Esophagus squamous epithelium (tissue), 5 donors: Measurements from ENCODE around the gene BAZ1A. TPM values are rescaled to one million over a fixed set of nuclear protein-coding genes. Genes with fewer than 3 reads are reported as not detected.

ENCODE experiments used
- DNase-seq: peaks from one replicate; lab custom pipeline; 2025; lab: John Stamatoyannopoulos, UW
- H3K27ac ChIP-seq, 4 donors: fragments of 200-600 bp; sonication (generic); one replicate each; pipeline ENCODE4 v1.5.1; 2016 to 2019; ENCODE audit warnings: mild to moderate bottlenecking in 1 of 4
- H3K27me3 ChIP-seq, 4 donors: fragments of 200-600 bp; sonication (generic); 1 replicate in 3 of 4; 2 replicates in 1 of 4; pipeline versions ENCODE4 v1.5.1 to v1.6.0; 2017 to 2021; ENCODE audit warnings: antibody characterized with exemption in 1 of 4
- H3K36me3 ChIP-seq, 3 donors: fragments of 200-600 bp; sonication (generic); one replicate each; pipeline ENCODE4 v1.5.1; 2016 to 2019
- H3K4me1 ChIP-seq, 3 donors: fragments of 200-600 bp; sonication (generic); one replicate each; pipeline ENCODE4 v1.5.1; 2017 to 2019
- H3K4me3 ChIP-seq, 4 donors: fragments of 200-600 bp; sonication (generic); 1 replicate in 3 of 4; 2 replicates in 1 of 4; pipeline ENCODE4 v1.5.1; 2016 to 2019; ENCODE audit warnings: mild to moderate bottlenecking in 2 of 4, moderate library complexity in 1 of 4
- H3K9me3 ChIP-seq, 3 donors: fragments of 200-600 bp; sonication (generic); one replicate each; pipeline ENCODE4 v1.5.1; 2016 to 2019
- CTCF ChIP-seq, 6 experiments: fragments of 450-650 bp in 4 of 6; fragments of 200-600 bp in 2 of 6; sonication (generic) in 2 of 6; IDR thresholded peaks; one replicate each; pipeline ENCODE4 v1.5.1; 2016 to 2019; ENCODE audit warnings: antibody characterized with exemption in 6 of 6, mild to moderate bottlenecking in 4 of 6, moderate library complexity in 4 of 6
- POLR2A ChIP-seq, 4 donors: fragments of 450-650 bp; IDR thresholded peaks; one replicate each; pipeline ENCODE4 v1.6.1; 2017; ENCODE audit warnings: antibody characterized with exemption in 4 of 4, mild to moderate bottlenecking in 4 of 4, moderate library complexity in 3 of 4
- WGBS, 2 donors: methylation state at CpG; one replicate each; pipeline ENCODE4 v1.1.5; 2018; 5-methylcytosine and 5-hydroxymethylcytosine counted together
- intact Hi-C: fragments of 100-400 bp; cut with DNase I; formaldehyde crosslinking; loops from one replicate; pipeline ENCODE4 v1.15.0; 2022
- total RNA-seq, 4 donors: library from RNA; depleted of rRNA; stranded (reverse); fragments of >200 nt; gene quantifications; one replicate each; pipeline ENCODE4 v1.1.0, GENCODE V29; 2016
- donor health status: DM: yes; HTN: yes; CAD: no.

Gene BAZ1A
- total RNA-seq, 4 donors from 2014 or later: 19.1 to 57.5 (median 53.8) TPM

GRCh38 chr14:34714320-34715126, 160.6 kb downstream of the BAZ1A start, which contains the start of gene CFL2:
Gene CFL2 (minus strand): TSS chr14:34714593. CDS start chr14:34714540, 53 bp downstream.
- Histone ChIP-seq H3K4me3 (peak within 1 kb of the TSS; percentile 70 to 93 (median 86)), H3K9me3 (no peaks in the 10 kb centered on the region), H3K27ac (peak within 1 kb of the TSS; percentile 87 to 98 (median 96)), H3K27me3 (no peaks in the 10 kb centered on the region), H3K4me1 (peaks cover 0 to 53% (median 6%) of the 10 kb centered on the region in 3 donors), H3K36me3 (peaks cover 0 to 11% (median 0%) of the 10 kb centered on the region in 3 donors)
- intact Hi-C loops: no loop called here
- TF ChIP-seq POLR2A (IDR thresholded peaks at IDR 0.05) (peak in 2 of 4 donors; percentile 74 to 80), CTCF (IDR thresholded peaks at IDR 0.05) (peak in 1 of 6 experiments; percentile 7)
- WGBS, 2 donors: 0% methylated on average over 11 of the region's 76 CpGs
- peak; percentile 28 for DNase-seq

GRCh38 chr14:34713681-34714319, 161.4 kb downstream of the BAZ1A start:
- 2 to 6% methylated on average over 15 to 25 of the region's 33 CpGs for WGBS, 2 donors
- peak overlapping the region; percentile 87 to 98 (median 96) for H3K27ac ChIP-seq
- H3K9me3 ChIP-seq: no peaks in the 10 kb centered on the region
- DNase-seq: no peak
- H3K4me1 ChIP-seq: peaks cover 0 to 54% (median 6%) of the 10 kb centered on the region in 3 donors
- intact Hi-C loops: no loop called here
- TF ChIP-seq CTCF (IDR thresholded peaks at IDR 0.05): no peak
- TF ChIP-seq POLR2A (IDR thresholded peaks at IDR 0.05): peak in 1 of 4 donors; percentile 32
- H3K27me3 ChIP-seq: no peaks in the 10 kb centered on the region
- H3K4me3 ChIP-seq: peak overlapping the region; percentile 70 to 93 (median 86)
- H3K36me3 ChIP-seq: peaks cover 0 to 11% (median 0%) of the 10 kb centered on the region in 3 donors

GRCh38 chr14:34713122-34713680, 162.0 kb downstream of the BAZ1A start:
- intact Hi-C loops: no loop called here
- Histone ChIP-seq H3K27ac (peak overlapping the region; percentile 87 to 98 (median 96)), H3K4me1 (peaks cover 0 to 60% (median 6%) of the 10 kb centered on the region in 3 donors), H3K27me3 (no peaks in the 10 kb centered on the region), H3K4me3 (peak overlapping the region; percentile 70 to 93 (median 86)), H3K36me3 (peaks cover 0 to 11% (median 0%) of the 10 kb centered on the region in 3 donors), H3K9me3 (no peaks in the 10 kb centered on the region)
- DNase-seq: no peak
- TF ChIP-seq CTCF (IDR thresholded peaks at IDR 0.05) (no peak), POLR2A (IDR thresholded peaks at IDR 0.05) (no peak)
- WGBS, 2 donors: 52 to 57% methylated on average over 6 of the region's 6 CpGs

GRCh38 chr14:34711796-34712712, 163.1 kb downstream of the BAZ1A start:
- H3K36me3 ChIP-seq: peaks cover 0 to 11% (median 0%) of the 10 kb centered on the region in 3 donors
- H3K9me3 ChIP-seq: no peaks in the 10 kb centered on the region
- WGBS, 2 donors: 76 to 79% methylated on average over 4 of the region's 4 CpGs
- TF ChIP-seq POLR2A (IDR thresholded peaks at IDR 0.05): no peak
- TF ChIP-seq CTCF (IDR thresholded peaks at IDR 0.05): no peak
- peak overlapping the region in 3 of 4 donors; percentile 71 to 97 (median 94) for H3K27ac ChIP-seq
- peaks cover 0 to 69% (median 6%) of the 10 kb centered on the region in 3 donors for H3K4me1 ChIP-seq
- intact Hi-C loops: no loop called here
- no peak for DNase-seq
- no peaks in the 10 kb centered on the region for H3K27me3 ChIP-seq
- peak overlapping the region in 2 of 4 donors; percentile 12 to 13 for H3K4me3 ChIP-seq
